GM12878 (cell line): ENCODE results near the gene ENOX2.

Experiments used
- CTCF ChIP-seq, 3 experiments: IDR thresholded peaks in 2 of 3; conservative IDR thresholded peaks in 1 of 3; 2 replicates each; pipeline ENCODE4 v1.5.1; 2011; ENCODE audit warnings: low read depth in 3 of 3, low read length in 3 of 3, mild to moderate bottlenecking in 3 of 3, control low read depth in 2 of 3, moderate library complexity in 2 of 3, inconsistent platforms in 1 of 3, mixed read lengths in 1 of 3; ENCODE audit not compliant: control insufficient read depth in 2 of 3, insufficient read depth in 1 of 3; ENCODE audit errors: extremely low read depth in 1 of 3
- EP300 ChIP-seq, 2 experiments: fragments of 150-350 bp in 1 of 2; IDR thresholded peaks; 2 replicates each; pipeline ENCODE4 v1.6.1; 2011 to 2012; ENCODE audit warnings: low read depth in 2 of 2, low read length in 2 of 2, borderline replicate concordance in 1 of 2, improper control_type of control experiment in 1 of 2, inconsistent platforms in 1 of 2; ENCODE audit not compliant: control insufficient read depth in 1 of 2
- NR2C2 ChIP-seq: IDR thresholded peaks from 2 replicates; pipeline ENCODE4 v1.6.1; 2011; ENCODE audit warnings: borderline replicate concordance, low read depth; ENCODE audit not compliant: control insufficient read depth, insufficient read length
- PBX3 ChIP-seq: IDR thresholded peaks from 2 replicates; pipeline ENCODE4 v1.6.1; 2011; ENCODE audit warnings: mild to moderate bottlenecking, low read depth, low read length, moderate library complexity; ENCODE audit not compliant: insufficient replicate concordance
- POLR2A ChIP-seq: IDR thresholded peaks from 2 replicates; pipeline ENCODE4 v1.6.1; 2011; ENCODE audit warnings: low read depth, mild to moderate bottlenecking, low read length
- POLR2AphosphoS5 ChIP-seq: IDR thresholded peaks from 2 replicates; pipeline ENCODE4 v1.6.1; 2011; ENCODE audit warnings: mild to moderate bottlenecking, low read length, inconsistent platforms
- RCOR1 ChIP-seq: conservative IDR thresholded peaks from 2 replicates; pipeline ENCODE4 v1.6.1; 2012; ENCODE audit warnings: low read depth, low read length, improper control_type of control experiment
- SP1 ChIP-seq: IDR thresholded peaks from one replicate; pipeline ENCODE4 v1.6.1; 2011; ENCODE audit warnings: low read depth, low read length
- TBL1XR1 ChIP-seq: IDR thresholded peaks from 2 replicates; pipeline ENCODE4 v1.6.1; 2012; ENCODE audit warnings: low read depth, low read length, improper control_type of control experiment
- TCF7 ChIP-seq: IDR thresholded peaks from 2 replicates; pipeline ENCODE4 v1.6.1; 2014; ENCODE audit warnings: antibody characterized with exemption, borderline replicate concordance

GRCh38 chrX:130786030-130786429 lies 117.0 kb downstream of the ENOX2 start:
- TF ChIP-seq POLR2A (no peak), EP300 (IDR thresholded peaks at IDR 0.05; ENCODE audit: borderline replicate concordance in 1 of 2, control insufficient read depth in 1 of 2, low read depth in 2 of 2, low read length in 2 of 2) (no peak), SP1 (no peak), NR2C2 (no peak), POLR2AphosphoS5 (no peak), CTCF (IDR thresholded peaks at IDR 0.05 in 2 of 3, conservative IDR thresholded peaks at IDR 0.05 in 1 of 3; ENCODE audit: control insufficient read depth in 2 of 3, extremely low read depth in 1 of 3, insufficient read depth in 1 of 3, low read depth in 3 of 3, low read length in 3 of 3) (no peak), RCOR1 (no peak), TCF7 (no peak), TBL1XR1 (no peak), PBX3 (no peak)
